NCI-H1417 treated with DMSO at 0.1 percent for 48 hours (cell line): Measurements from ENCODE around the gene LRRC25.
A peak's percentile ranks its signal among the peaks of the same experiment; 100 is the strongest.
"Not testable (repeated sequence)": the region's sequence is repeated elsewhere in the genome, so short reads cannot be mapped to it uniquely, and the experiment has no call there.

Source experiments
- DNase-seq: peaks from one replicate; lab custom pipeline; 2025; lab: John Stamatoyannopoulos, UW

LRRC25 gene

DNA sequence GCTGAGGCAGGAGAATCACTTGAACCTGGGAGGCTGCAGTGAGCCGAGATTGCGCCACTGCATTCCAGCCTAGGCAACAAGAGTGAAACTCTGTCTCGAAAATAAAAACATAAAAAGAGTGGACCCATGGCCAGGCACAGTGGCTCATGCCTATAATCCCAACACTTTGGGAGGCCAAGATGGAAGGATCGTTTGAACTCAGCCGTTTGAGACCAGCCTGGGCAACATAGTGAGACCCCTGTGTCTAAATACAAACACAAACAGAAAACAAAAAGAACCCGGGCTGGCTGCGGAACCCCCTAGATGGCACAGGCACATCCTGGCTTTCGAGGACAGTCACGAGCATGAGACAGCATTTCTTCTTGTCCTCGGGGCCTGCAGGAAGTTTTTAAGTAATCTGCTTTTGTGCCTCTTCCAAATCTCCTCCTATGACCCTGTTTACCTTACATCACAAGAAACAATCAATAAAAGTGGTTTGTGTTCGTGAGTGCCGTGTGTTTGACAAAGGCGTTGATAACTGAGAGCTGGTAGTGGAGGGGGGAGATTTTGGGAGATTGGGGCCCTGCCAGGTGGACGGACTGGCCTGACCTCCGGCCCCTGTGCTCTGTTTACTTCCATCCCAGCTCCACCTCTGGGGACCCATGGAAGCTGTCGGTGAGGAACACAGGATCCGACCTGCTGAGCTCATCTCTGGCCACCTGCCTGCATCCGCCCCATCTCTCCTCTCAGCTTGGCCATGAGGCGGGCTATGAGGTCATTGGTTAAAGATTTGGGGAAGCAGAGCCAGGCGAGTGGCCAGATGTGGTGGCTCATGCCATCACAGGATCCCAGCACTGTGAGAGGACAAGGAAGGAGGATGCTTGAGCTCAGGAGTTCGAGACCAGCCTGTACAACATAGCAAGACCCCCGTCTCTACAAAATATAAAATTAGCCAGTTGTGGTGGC is 17.3 kb downstream of the LRRC25 start:
- no peak for DNase-seq

DNA sequence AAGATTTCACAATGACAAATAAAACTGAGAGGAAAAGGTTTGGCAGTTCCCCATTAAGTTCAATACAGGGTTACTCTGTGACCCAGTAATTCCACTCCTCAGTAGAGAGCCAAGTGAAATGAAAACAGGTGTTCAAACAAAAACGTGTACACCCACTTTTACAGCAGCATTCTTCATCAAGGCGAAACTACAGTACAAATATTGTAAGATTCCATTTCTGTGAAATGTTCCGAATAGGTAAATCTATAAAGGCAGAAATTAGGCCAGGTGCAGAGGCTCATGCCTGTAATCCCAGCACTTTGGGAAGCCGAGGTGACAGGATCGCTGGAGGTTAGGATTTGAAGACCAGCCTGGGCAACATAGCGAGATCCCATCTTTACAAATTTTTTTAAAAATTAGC is 20.4 kb downstream of the LRRC25 start:
- no peak for DNase-seq

DNA sequence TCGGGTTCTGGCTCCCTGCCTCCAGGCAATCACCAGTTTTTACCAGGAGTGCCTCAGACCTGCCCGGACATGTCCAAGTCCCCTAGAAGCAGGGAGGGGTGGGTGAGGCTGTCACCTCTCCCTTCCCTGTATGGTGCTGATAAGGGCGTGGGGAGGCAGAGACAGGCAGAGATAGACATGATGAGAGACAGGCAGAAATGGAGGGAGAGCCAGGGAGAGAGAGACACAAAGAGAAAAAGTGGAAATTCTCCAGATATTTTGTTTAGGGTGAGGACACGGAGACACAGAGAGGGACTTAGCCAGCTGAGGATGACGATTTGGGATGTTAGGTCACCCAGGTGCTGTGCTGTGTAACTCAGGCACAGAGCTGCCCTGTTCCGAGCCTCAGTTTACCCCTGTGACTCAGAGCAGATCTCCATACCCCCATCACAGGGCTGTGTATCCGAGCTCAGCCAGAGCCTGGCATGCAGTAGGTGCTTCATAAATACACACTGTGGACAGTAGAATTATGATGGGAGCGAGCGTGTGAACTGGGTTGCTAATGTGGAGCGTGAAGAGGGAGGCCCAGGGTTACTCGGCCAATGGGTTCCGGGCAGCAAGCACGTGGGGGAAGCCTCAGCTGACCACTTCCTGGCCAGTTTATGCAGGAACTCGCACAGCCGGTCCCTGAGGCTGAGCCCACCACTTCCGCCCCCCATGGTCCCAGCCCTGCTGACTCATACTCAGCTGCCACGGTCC is 23.4 kb downstream of the LRRC25 start:
- peak; percentile 41 for DNase-seq

DNA sequence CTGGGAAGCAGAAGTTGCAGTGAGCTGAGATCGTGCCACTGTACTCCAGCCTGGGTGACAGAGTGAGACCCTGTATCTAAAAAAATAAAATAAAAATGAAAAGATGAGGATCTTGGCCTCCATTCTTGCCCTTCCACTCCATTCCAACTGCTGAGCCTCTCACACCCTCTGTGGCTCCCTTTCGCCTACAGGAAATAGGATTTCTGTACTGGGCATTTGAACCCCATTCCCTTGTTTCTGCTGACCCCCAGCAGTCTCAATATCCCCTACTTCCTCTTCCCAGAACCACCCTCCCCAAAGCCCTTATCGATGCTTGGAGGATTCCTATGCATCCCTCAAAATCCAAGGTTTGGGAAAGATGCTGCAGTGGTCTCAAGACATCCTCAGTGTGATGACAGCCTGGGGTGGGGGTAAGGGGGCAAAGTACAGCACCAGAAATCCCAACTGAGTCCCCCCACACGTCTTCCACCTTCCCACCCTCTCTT is 24.0 kb downstream of the LRRC25 start:
- DNase-seq = no peak

DNA sequence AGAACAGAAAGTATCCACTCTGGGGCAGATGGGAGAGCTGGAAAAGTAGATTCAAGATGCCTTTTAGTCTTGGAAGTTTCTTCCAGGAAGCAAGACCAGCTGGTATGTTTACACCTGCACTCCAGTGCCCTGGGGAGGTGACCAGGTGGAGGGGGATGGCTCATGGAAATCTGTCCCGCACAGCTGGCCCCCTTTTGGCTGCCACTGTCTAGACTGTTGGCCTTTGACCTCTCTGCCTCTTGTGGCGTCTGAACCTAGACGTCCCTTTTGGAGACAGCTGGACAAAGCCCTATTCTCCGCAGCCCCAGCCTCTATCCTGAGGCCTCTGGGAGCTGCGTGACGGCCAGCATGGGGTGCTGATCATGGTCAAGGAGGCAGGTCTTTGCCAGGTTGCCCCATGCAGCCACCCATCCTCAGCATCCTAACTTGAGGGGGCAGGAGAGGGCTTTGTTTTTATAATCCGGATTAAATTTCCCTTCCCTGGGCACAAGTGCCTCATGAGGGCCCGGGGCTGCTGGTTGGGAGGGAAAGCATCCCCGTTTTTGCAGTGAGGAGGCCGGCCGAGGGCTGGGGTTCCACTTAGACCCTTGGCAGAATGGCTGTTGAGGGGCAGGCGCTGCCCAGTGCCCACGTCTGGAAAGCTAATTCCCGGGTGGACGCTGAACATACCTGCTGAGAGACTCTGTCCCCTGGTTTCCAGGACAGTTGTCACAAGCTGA is 28.8 kb downstream of the LRRC25 start:
- no peak for DNase-seq

DNA sequence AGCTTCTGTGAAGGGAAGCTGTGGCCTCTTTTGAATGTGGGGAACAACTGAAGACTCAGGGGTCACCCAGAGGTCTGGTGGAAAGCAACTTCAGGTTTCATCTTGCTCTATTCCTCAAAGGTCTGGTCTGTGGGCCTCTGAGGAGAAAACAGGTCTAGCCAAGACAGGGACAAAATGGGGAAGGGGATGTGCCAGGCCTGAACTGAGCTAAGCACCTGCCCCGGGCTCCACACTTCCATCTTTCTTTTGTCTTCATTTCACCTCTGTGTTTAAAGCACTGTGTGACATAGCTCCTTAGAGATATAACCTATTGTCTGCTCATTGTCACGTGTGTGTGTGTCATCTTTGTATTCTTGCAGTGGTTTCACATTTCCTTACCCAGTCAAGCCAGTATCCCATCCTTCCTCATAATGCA is 31.4 kb downstream of the LRRC25 start:
- DNase-seq = no peak

DNA sequence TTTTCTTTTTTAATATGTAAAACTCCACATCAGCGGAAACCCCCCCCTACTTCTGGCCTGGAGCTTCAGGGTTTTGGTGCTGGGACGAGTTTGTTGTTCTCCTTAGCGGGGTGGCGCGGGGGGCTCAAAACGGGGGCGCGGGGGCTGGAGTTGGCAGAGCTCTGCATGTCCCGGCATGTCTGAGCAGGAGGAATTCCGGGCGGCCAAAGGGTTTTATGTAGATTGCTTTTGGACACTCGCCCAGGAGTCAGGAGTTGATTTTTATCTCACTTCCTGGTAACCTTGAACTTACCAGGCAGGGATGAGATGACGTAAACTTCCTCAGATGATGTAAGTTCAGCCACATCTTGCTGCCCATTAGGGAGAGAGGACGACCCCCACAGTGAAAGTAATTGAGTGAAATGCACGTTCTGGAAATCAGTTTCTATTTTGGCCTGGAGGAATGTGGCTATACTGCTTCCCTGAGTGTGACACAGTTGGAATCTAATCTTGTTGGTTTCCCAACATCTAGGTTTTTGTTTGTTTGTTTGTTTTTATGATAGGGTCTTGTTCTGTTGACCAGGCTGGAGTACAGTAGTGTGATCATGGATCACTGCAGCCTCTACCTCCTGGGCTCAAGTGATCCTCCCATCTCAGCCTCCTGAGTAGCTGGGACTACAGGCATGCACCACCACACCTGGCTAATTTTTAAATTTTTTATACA is 32.4 kb downstream of the LRRC25 start:
- DNase-seq = no peak

DNA sequence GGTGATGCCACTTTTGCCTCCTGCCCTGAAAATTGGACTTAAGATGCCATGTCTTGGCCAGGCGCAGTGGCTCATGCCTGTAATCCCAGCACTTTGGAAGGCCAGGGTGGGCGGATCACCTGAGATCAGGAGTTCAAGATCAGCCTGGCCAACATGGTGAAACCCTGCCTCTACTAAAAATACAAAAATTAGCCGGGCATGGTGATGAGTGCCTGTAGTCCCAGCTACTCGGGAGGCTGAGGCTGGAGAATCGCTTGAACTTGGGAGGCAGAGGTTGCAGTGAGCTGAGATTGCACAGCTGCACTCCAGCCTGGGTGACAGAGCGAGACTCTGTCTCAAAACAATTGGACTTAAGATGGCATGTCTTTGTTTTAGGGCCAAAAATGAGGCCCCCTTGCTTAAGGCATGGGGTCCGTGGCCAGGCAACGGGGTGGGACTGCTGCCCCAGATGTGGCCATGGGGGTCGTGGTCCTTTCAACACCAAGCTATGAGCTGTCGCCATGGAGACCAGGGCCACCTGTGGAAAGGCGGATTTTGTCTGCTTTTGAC is 33.1 kb downstream of the LRRC25 start:
- DNase-seq = not testable (repeated sequence)

DNA sequence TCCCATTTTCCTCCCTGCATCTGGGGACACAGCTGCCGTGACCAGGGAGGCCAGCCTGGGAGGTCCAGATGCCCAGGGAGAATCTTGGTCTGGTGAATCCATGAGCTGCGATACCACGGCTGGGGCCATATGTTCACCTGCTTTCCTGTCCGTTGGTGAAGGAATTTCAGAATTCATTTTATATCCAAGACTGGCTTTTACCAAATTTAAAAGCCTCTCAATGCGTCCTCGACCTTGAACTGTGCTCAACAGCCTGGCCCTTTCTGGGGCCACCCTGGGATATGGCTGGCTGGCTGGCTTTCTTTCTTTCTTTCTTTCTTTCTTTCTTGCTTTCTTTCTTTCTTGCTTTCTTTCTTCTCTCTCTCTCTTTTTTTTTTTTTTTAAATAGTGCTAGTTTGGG is 33.6 kb downstream of the LRRC25 start:
- no peak for DNase-seq

DNA sequence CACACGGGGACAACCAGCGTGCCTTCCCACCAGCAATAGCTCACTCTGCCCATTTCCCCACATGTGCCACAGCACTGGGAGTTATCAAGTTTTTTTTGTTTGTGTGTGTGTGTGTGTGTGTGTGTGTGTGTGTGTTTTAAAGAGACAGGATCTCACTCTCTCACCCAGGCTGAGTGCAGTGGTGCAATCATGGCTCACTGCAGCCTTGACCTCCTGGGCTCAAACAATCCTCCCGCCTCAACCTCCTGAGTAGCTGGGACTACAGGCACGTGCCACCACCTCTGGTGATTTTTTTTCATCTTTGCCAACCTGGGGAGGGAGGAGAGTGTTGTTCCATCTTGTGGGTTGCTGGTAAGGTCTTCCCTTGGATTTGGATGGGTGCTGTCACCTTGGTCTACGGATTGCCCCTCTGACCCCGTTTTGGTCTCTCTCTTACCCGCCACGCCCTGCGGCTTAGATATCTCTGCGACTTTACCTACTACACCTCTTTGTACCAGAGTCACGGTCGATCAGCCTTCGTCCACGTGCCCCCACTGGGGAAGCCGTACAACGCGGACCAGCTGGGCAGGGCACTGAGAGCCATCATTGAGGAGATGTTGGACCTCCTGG is 34.4 kb downstream of the LRRC25 start:
- DNase-seq = no peak

DNA sequence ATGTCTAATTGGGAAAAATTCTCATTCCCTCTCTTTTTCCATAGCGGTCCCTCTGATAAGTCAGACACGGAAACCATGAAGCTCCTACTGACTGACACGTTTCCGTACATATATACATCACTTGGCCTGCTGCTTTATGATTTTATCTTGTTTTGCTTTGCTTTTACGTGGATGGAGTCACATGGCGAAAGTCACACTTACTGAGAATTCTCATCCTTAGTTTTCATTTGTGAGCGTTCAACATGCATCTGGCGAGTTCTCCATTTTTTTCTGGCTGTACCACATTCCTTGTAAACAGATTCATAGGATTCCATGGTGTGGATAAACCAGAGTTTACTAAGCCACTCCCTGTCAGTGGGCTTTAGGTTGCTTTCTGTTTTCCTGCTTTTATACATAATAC is 35.8 kb downstream of the LRRC25 start:
- no peak for DNase-seq

DNA sequence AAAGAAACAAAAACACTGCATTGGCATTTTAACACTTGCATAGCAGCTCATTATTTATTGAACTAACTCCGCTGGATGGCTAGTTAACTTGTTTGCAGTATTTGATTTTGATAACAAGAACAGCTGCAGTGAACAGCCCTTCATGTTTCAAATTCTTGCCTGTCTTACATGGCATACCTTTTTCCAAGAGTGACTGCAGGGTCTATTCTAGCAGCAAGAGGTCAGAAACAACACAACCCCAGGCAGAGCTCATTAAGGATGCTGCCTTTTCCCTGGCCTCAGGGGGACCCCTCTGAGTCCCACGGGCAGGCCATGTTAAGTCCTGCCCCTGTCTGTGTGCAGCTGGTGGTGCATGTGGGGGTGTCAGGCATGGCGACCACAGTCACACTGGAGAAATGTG is 40.4 kb downstream of the LRRC25 start:
- DNase-seq = no peak

DNA sequence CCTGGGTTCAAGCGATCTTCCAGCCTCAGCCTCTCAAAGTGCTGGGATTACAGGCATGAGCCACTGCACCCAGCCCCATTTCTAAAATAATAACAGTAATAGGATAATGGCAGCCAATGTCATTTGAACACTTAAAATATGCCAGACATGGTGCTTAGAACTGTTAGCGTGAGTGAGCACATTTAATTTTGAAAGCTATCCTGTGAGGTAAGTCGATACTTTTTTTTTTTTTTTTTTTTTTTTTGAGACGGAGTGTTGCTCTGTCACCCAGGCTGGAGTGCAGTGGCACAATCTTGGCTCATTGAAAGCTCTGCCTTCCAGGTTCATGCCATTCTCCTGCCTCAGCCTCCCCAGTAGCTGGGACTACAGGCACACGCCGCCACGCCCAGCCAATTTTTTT is 42.7 kb downstream of the LRRC25 start:
- DNase-seq = not testable (repeated sequence)

DNA sequence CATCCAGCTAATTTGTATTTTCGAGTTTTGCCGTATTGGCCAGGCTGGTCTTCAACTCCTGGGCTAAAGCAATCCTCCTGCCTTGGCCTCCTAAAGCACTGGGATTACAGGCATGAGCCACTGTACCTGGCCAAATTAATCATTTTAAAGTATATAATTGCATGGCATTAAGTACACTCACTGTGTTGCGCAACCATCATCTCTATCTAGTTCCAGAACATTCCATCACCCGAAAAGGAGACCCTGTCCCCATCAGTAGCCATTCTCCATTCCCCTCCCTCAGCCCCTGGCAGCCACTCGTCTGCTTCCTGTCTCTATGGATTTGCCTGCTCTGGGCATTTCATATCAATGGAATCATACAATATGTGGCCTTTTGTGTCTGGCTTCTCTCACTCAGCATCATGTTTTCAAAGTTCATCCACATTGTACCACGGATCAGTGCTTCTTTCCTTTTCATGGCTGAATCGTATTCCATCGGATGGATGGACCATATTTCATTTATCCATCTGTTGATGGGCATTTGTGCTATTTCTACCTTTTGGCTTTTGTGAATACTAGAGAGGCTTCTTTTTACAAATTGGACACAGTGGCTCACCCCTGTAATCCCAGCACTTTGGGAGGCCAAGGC is 43.9 kb downstream of the LRRC25 start:
- no peak for DNase-seq

DNA sequence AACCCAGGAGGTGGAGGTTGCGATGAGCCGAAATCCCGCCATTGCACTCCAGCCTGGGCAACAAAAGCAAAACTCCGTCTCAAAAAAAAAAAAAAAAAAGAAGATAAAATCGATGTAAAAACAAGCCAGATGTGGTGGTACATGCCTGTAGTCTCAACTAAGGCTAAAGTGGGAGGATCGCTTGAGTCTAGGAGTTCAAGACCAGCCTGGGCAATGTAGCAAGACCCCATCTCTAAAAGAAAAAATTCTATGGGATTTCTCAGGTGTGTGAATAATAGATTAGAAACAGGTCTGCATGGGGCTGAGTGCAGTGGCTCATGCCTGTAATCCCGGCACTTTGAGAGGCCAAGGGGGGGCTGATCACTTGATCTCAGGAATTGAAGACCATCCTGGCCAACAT is 45.9 kb downstream of the LRRC25 start:
- no peak for DNase-seq

DNA sequence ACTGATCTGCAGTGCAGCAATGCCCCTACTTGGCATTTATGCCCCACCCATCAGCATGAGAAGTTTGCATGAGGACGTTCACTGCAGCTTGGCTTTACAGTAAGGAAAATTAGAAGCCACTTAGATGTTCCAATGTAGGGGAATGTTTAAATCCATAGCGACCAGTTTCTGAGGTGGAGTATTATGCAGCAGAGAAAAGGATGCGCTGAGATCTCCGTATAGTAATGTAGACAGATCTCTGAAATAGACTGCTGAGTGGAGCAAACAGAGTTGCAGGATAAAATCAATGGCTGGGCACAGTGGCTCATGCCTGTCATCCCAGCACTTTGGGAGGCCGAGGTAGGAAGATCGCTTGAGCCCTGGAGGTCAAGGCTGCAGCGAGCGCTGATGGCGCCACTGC is 46.9 kb downstream of the LRRC25 start:
- DNase-seq = no peak

DNA sequence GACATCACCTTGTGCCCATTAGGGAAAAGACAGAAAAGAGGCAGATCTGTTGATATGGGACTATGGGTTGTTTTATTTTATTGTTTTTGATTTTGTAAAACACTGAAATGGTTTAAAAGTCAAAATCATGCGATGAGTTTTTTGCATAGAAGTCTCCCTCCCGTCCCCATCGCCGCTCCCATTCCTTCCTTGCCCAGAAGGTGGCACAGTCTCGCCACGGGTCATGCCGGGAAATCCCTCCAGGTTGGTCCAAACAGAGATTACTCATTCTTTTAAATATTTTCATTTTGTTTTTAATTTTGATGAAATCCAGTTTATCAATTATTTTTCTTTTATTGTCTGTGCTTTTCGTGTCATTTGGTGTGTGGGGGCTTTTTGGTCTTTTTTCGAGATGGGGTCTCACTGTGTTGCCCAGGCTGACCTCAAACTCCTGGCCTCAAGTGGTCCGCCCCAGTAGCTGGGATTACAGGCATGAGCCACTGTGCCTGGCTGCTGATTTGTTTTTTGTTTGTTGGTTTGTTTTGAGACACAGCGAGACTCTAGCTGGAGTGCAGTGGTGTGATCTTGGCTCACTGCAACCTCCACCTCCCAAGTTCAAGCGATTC is 47.8 kb downstream of the LRRC25 start:
- DNase-seq = no peak

DNA sequence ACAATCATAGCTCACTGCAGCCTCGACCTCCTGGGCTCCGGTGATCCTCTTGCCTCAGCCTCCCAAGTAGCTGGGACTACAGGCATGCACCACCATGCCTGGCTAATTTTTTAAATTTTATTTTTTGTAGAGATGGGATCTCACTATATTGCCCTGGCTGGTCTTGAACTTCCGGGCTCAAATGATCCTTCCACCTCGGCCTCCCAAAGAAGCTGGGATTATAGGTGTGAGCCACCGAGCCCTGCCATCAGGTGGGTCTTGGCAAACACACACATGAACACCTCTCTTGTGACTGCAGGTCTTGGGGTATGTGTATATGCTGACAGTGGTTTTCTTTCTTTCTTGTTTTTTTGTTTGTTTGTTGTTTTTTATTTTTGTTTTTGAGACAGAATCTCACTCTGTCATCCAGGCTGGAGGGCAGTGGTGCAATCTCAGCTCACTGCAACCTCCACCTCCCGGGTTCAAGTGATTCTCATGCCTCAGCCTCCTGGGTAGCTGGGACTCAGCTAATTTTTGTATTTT is 48.5 kb downstream of the LRRC25 start:
- not testable (repeated sequence) for DNase-seq

DNA sequence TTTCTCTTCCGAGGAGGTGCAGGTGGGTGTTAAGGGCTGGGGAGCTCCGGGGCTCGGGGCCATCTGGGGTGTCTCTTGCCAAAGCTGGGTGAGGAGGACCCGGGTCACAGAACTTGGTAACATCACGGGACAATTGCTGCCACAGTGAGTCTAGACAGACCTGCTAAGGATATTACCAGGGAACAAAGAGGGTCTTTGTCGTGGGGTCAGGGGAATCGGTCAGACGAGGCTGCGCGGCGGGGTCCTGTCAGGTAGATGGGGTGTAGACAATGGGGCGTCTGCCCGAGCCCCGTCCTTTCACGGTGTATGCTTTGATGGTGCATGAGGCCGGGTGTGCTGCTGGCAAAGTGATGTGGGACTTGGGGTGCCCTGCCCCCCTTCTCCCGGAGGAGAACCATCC is 49.3 kb downstream of the LRRC25 start:
- no peak for DNase-seq

DNA sequence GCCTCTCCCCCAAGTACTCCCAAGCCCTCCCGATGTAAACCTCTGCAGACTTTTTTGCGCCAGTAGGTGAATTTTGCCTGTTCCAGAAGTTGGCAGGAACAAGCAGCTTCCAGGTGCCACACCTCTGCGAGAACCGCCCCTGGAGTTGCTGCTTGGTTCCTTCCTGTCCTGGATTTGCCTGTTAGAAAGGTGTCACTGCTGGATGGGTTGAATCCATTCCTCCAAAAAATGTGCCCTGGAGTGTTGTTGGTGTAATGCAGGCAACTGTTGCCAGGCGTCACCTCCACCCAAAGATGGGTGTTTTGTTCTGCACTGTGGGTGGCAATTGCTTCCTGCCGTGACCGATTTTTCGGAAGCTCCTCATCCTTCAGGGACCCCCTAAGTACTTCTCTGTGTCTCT is 51.3 kb downstream of the LRRC25 start:
- DNase-seq = no peak
